ENCODE data around the gene RAD50.

The RAD50 gene

GRCh38 chr5:132661231-132662003 lies 104.6 kb downstream of the RAD50 start:
- peaks cover 0 to 2% of the 10 kb centered on the region in 2 experiments for H3K4me1 ChIP-seq (ENCODE audit: control insufficient read depth in 1 of 2, insufficient read depth in 1 of 2, low read depth in 1 of 2, low read length in 1 of 2)
- TF ChIP-seq, protein P1, sequence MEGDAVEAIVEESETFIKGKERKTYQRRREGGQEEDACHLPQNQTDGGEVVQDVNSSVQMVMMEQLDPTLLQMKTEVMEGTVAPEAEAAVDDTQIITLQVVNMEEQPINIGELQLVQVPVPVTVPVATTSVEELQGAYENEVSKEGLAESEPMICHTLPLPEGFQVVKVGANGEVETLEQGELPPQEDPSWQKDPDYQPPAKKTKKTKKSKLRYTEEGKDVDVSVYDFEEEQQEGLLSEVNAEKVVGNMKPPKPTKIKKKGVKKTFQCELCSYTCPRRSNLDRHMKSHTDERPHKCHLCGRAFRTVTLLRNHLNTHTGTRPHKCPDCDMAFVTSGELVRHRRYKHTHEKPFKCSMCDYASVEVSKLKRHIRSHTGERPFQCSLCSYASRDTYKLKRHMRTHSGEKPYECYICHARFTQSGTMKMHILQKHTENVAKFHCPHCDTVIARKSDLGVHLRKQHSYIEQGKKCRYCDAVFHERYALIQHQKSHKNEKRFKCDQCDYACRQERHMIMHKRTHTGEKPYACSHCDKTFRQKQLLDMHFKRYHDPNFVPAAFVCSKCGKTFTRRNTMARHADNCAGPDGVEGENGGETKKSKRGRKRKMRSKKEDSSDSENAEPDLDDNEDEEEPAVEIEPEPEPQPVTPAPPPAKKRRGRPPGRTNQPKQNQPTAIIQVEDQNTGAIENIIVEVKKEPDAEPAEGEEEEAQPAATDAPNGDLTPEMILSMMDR (IDR thresholded peaks at IDR 0.05), result no peak
- no peaks in the 10 kb centered on the region for H3K9me3 ChIP-seq
- H3K4me3 ChIP-seq (ENCODE audit: low read depth in 1 of 2, low read length in 1 of 2), result no peak overlapping the region
- H3K27me3 ChIP-seq, result peaks cover 23% of the 10 kb centered on the region
- no peak overlapping the region for H3K27ac ChIP-seq
- H3K36me3 ChIP-seq, result no peaks in the 10 kb centered on the region

- H3K4me1 ChIP-seq (ENCODE audit: control insufficient read depth in 1 of 2, insufficient read depth in 1 of 2, low read depth in 1 of 2, low read length in 1 of 2), result no peaks in the 10 kb centered on the region
- peaks cover 17% of the 10 kb centered on the region for H3K27me3 ChIP-seq
- no peaks in the 10 kb centered on the region for H3K36me3 ChIP-seq
- no peaks in the 10 kb centered on the region for H3K9me3 ChIP-seq
- TF ChIP-seq, protein P1 (IDR thresholded peaks at IDR 0.05), result no peak
- H3K4me3 ChIP-seq (ENCODE audit: low read depth in 1 of 2, low read length in 1 of 2), result no peak overlapping the region
- no peak overlapping the region for H3K27ac ChIP-seq
Measured at GRCh38 chr5:132662004-132662401, 105.2 kb downstream of the RAD50 start.

DNA sequence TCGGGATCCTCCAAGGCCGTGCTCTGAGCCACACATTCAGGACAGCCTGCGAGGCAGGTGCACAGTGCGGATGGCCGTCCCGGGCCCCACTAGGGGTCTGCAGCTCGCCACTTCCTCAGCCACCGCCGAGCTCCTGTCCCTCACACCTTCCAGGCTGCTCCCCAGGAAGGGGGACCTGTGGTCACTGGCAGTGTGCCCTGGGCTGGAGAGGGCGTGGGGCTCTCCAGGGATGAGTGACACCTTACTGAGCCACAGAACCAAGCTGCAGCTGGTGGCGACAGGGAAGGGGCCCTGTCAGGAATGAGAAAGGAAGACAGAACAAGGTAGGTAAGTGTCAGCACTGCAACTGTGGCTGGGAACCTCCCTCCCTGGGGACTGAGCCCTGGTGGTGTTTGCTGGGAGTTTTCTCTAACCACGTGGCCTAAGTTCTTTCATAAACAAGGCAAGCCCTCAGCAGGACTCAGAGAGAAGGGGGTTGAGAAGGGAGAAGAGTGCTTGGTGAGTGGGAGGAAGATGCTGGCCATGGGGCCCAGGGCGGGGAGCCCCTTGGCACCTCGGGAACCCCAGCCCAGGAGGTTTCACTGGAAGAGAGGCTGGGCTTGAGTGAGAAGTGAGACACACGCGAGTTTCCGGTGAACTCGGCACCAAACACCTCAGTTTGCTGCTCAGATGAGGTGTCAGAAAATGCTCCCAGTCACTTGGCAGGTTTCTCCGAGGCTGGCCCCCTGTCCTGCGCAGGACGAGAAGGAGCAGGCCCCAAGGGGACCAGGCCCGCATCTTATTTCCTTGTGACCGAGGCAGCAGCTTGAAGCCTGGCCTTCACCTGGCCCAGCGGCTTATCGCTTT lies 106.4 kb downstream of the RAD50 start:
- TF ChIP-seq, protein P1 (IDR thresholded peaks at IDR 0.05), result no peak
- H3K27ac ChIP-seq, result no peak overlapping the region
- H3K36me3 ChIP-seq, result no peaks in the 10 kb centered on the region
- no peaks in the 10 kb centered on the region for H3K9me3 ChIP-seq
- H3K4me1 ChIP-seq (ENCODE audit: control insufficient read depth in 1 of 2, insufficient read depth in 1 of 2, low read depth in 1 of 2, low read length in 1 of 2), result no peaks in the 10 kb centered on the region
- no peak overlapping the region for H3K4me3 ChIP-seq (ENCODE audit: low read depth in 1 of 2, low read length in 1 of 2)
- peaks cover 6% of the 10 kb centered on the region for H3K27me3 ChIP-seq

GRCh38 chr5:132663771-132664695 lies 107.3 kb downstream of the RAD50 start:
- TF ChIP-seq, protein P1 (IDR thresholded peaks at IDR 0.05), result no peak
- Histone ChIP-seq H3K4me3 (ENCODE audit: low read depth in 1 of 2, low read length in 1 of 2) (no peak overlapping the region), H3K27me3 (no peaks in the 10 kb centered on the region), H3K9me3 (no peaks in the 10 kb centered on the region), H3K27ac (no peak overlapping the region), H3K36me3 (no peaks in the 10 kb centered on the region), H3K4me1 (ENCODE audit: control insufficient read depth in 1 of 2, insufficient read depth in 1 of 2, low read depth in 1 of 2, low read length in 1 of 2) (no peaks in the 10 kb centered on the region)

- Histone ChIP-seq H3K9me3 (no peaks in the 10 kb centered on the region), H3K27me3 (no peaks in the 10 kb centered on the region), H3K4me1 (ENCODE audit: control insufficient read depth in 1 of 2, insufficient read depth in 1 of 2, low read depth in 1 of 2, low read length in 1 of 2) (no peaks in the 10 kb centered on the region), H3K27ac (no peak overlapping the region), H3K4me3 (ENCODE audit: low read depth in 1 of 2, low read length in 1 of 2) (no peak overlapping the region), H3K36me3 (no peaks in the 10 kb centered on the region)
- TF ChIP-seq, protein P1 (IDR thresholded peaks at IDR 0.05), result no peak
Measured at GRCh38 chr5:132664696-132665209, 108.0 kb downstream of the RAD50 start.

All from neutrophil (primary cell).